ENCODE measurements around the gene EYA2.

DNA sequence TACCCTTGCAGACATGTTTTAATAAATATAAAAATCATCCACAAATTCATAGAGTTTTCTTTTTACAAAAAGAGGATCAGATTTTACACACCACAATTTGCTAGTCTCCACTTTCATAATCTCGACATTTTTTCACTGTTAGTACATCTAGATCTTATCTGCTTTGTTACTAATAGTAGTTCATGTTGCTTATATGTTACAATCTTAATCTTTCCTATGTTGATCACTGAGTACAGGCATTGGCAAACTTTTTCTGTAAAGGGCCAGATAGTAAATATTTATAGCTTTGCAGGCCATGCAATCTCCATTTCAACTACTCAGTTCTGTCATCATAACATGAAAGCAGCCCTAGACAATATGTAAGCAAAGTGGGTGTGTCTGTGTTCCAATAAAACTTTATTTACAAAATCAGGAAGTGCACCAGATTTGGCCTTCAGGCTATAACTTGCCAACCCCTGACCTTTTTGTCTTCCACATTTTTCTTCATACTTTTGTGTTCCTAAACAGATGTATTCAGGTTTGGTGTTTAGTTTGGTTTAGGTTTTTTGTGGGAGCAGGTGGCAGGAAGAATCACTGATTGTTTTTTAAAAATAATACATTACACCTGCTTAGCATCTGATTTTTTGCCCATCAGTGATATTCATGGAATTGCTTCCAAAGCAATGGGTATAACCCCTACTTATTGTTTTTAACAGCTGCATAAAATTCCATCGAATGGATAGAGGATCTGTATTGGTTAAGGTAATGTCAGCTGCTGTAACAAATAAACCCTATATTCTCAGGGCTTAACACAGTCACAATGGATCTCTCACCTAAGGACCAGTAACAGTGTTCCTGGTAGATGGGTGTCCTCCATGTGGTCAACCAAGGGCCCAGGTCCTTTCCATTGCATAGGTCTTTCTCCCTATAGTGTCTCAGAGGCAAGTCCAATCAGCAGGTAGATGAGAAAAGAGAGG is 61.2 kb downstream of the EYA2 start:
- TF ChIP-seq, protein P1, sequence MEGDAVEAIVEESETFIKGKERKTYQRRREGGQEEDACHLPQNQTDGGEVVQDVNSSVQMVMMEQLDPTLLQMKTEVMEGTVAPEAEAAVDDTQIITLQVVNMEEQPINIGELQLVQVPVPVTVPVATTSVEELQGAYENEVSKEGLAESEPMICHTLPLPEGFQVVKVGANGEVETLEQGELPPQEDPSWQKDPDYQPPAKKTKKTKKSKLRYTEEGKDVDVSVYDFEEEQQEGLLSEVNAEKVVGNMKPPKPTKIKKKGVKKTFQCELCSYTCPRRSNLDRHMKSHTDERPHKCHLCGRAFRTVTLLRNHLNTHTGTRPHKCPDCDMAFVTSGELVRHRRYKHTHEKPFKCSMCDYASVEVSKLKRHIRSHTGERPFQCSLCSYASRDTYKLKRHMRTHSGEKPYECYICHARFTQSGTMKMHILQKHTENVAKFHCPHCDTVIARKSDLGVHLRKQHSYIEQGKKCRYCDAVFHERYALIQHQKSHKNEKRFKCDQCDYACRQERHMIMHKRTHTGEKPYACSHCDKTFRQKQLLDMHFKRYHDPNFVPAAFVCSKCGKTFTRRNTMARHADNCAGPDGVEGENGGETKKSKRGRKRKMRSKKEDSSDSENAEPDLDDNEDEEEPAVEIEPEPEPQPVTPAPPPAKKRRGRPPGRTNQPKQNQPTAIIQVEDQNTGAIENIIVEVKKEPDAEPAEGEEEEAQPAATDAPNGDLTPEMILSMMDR (IDR thresholded peaks at IDR 0.05), result no peak
- TF ChIP-seq POLR2A (IDR thresholded peaks at IDR 0.05), result no peak

Measured in heart left ventricle (tissue), 13 donors.